Measurements from ENCODE around the gene CDH24. TPM values are rescaled to one million over a fixed set of nuclear protein-coding genes. Genes with fewer than 3 reads are reported as not detected.
A peak's percentile ranks its signal among the peaks of the same experiment; 100 is the strongest.

Gene CDH24
- total and polyA plus RNA-seq, 2 of the 13 experiments (the other 11 are each of a cell fraction or from before 2014, with no cell fraction given): 0.69 to 0.99 TPM

- in situ Hi-C loops (cut with HindIII; ENCODE audit: extremely low pct_ligation_motif_present, low pct_unique_long_range_greater_than_20kb): no loop called here
- Histone ChIP-seq H3K9ac (ENCODE audit: insufficient read depth, low read depth, low read length) (no peak overlapping the region), H3K4me2 (ENCODE audit: low read depth, low read length) (no peak overlapping the region), H4K20me1 (ENCODE audit: insufficient read depth, low read length) (no peaks in the 10 kb centered on the region; the same call in 1 of the 2 replicates), H3K27me3 (ENCODE audit: control insufficient read depth in 1 of 2, insufficient read depth in 2 of 2, low read length in 2 of 2) (peaks cover 8 to 45% of the 10 kb centered on the region in 2 experiments), H3K36me3 (replicated peaks in 1 of 2; ENCODE audit: control insufficient read depth in 1 of 2, insufficient read depth in 2 of 2, low read length in 2 of 2) (peaks cover 12 to 21% of the 10 kb centered on the region in 2 experiments), H3K79me2 (ENCODE audit: insufficient read depth, low read length) (peaks cover 11% of the 10 kb centered on the region), H3K4me1 (ENCODE audit: insufficient read depth, low read length) (peaks cover 47% of the 10 kb centered on the region), H2AFZ (ENCODE audit: low read length) (no peak overlapping the region), H3K27ac (ENCODE audit: extremely low read length, insufficient read depth, low read length) (no peak overlapping the region), H3K9me3 (ENCODE audit: low read length) (no peaks in the 10 kb centered on the region), H3K4me3 (replicated peaks in 1 of 3; ENCODE audit: insufficient read depth in 1 of 3, low read depth in 2 of 3, low read length in 3 of 3) (no peak overlapping the region)
- DNase-seq (ENCODE audit: low spot score) (no peak), ATAC-seq (peak; percentile 2; the same call in 1 of the 3 replicates), FAIRE-seq (no peak)
- 45% methylated on average over 10 of the region's 10 CpGs for WGBS (ENCODE audit: low lambda C conversion rate)
- 0 out of 2 replicates have a peak, but pooled peaks have one; percentile 46 for TF ChIP-seq ZNF318 (CRISPR knock-in tag; IDR thresholded peaks at IDR 0.05)
- TF ChIP-seq ZMYM2 (CRISPR knock-in tag; IDR thresholded peaks at IDR 0.05): no peak
- intact Hi-C loops (cut with micrococcal nuclease; ENCODE audit: unreplicated experiment): no loop called here
- BruUV-seq (replicated peaks): no TSS peak
- POLR2A ChIA-PET: interaction anchor here (0.8 kb wide), 1 partner anchor 95 kb away, joined by 3 read pairs; no protein-coding TSS in a partner anchor
- CTCF ChIA-PET (ENCODE audit: low intra/inter-chr PET ratio, low total read pairs): no interaction called here
Measured at GRCh38 chr14:23101986-23102625, 44.8 kb upstream of the CDH24 start.
